Kidney (tissue), 14 donors: ENCODE results near the gene B3GALT2. TPM values are rescaled to one million over a fixed set of nuclear protein-coding genes. Genes with fewer than 3 reads are reported as not detected.

Source experiments
- DNase-seq, 5 donors: peaks; one replicate each; pipeline ENCODE4 v3.0.0-alpha.2; 2013 to 2020
- FAIRE-seq: peaks from 2 replicates; lab custom pipeline; 2012; peaks lifted over from hg19 to GRCh38; lab: Jason Lieb, UNC
- H3K27ac ChIP-seq, 2 donors: one replicate each; pipeline ENCODE4 v1.7.0; 2013; ENCODE audit warnings: low read depth in 2 of 2, low read length in 2 of 2, inconsistent platforms in 1 of 2
- H3K27me3 ChIP-seq: one replicate; pipeline ENCODE4 v1.7.1; 2013; ENCODE audit warnings: low read length, inconsistent platforms; ENCODE audit not compliant: control insufficient read depth, insufficient read depth
- H3K36me3 ChIP-seq, 3 donors: one replicate each; pipeline versions ENCODE4 v1.7.0 to v1.7.1; 2013; ENCODE audit warnings: low read length in 3 of 3, control low read depth in 1 of 3, inconsistent platforms in 1 of 3; ENCODE audit not compliant: insufficient read depth in 3 of 3, control insufficient read depth in 2 of 3
- H3K4me1 ChIP-seq, 3 donors: one replicate each; pipeline versions ENCODE4 v1.7.0 to v1.7.1; 2013; ENCODE audit warnings: low read length in 3 of 3, inconsistent platforms in 1 of 3, low read depth in 1 of 3; ENCODE audit not compliant: control insufficient read depth in 2 of 3, insufficient read depth in 2 of 3
- H3K4me3 ChIP-seq, 3 donors: one replicate each; pipeline versions ENCODE4 v1.7.0 to v1.8.1; 2013; ENCODE audit warnings: low read length in 3 of 3, control low read depth in 1 of 3, inconsistent platforms in 1 of 3
- H3K9ac ChIP-seq, 3 donors: one replicate each; pipeline versions ENCODE4 v1.7.0 to v1.7.1; 2013; ENCODE audit warnings: low read length in 3 of 3, control low read depth in 1 of 3, inconsistent platforms in 1 of 3
- H3K9me3 ChIP-seq, 3 donors: one replicate each; pipeline versions ENCODE4 v1.7.0 to v1.7.1; 2013; ENCODE audit warnings: low read length in 3 of 3, control low read depth in 1 of 3, inconsistent platforms in 1 of 3; ENCODE audit not compliant: control insufficient read depth in 2 of 3, insufficient read depth in 1 of 3
- CTCF ChIP-seq: IDR thresholded peaks from 3 replicates; pipeline ENCODE4 v1.5.1; 2012; ENCODE audit warnings: mild to moderate bottlenecking, moderate library complexity, borderline replicate concordance; ENCODE audit not compliant: insufficient read depth; ENCODE audit errors: extremely low read depth
- intact Hi-C: fragments of 100-400 bp; cut with DNase I; formaldehyde crosslinking; loops from one replicate; pipeline ENCODE4 v1.11.1; 2022
- polyA plus RNA-seq: library from polyadenylated mRNA; stranded (reverse); fragments of 350-450 nt; fragmentation: Illumina TruSeq; extraction: RNeasy Lipid Tissue Mini Kit (QIAGEN cat#74804); gene quantifications from one replicate; pipeline ENCODE4 v1.2.3, GENCODE V29; 2014; ENCODE audit warnings: low read depth, low replicate concordance; ENCODE audit not compliant: insufficient read depth
- total RNA-seq: library from RNA; stranded (reverse); fragmentation: NEBNext Ultra II Directional; extraction: Animal tissue kit (Norgen Biotek cat#: 25700); gene quantifications from one replicate; pipeline ENCODE4 v1.2.1, GENCODE V29; 2021
- donor health status: control.
- donor health status: control.
- donor health status: control.
- donor health status: control.
- donor health status: control.
- donor health status: DM: yes; HTN: yes; CAD: no.
- donor health status: Normal renal cell carcinoma (clear cell type).

B3GALT2 gene
- total and polyA plus RNA-seq, 2 donors from 2014 or later: 0.25 to 2.2 TPM

- no peak overlapping the region for H3K9ac ChIP-seq
- DNase-seq: peak in 1 of 5 donors; percentile 26
- H3K27ac ChIP-seq: no peak overlapping the region
- no peak for TF ChIP-seq CTCF
- intact Hi-C loops: no loop called here
- H3K9me3 ChIP-seq: peaks cover 0 to 7% (median 0%) of the 10 kb centered on the region in 3 donors
- no peak for FAIRE-seq
- peaks cover 0 to 5% (median 5%) of the 10 kb centered on the region in 3 donors for H3K36me3 ChIP-seq
- no peaks in the 10 kb centered on the region for H3K27me3 ChIP-seq
- H3K4me3 ChIP-seq: no peak overlapping the region
- no peaks in the 10 kb centered on the region for H3K4me1 ChIP-seq
Observed at GRCh38 chr1:193211539-193211938, 25.1 kb upstream of the B3GALT2 start.

- Histone ChIP-seq H3K36me3 (peaks cover 0 to 8% (median 5%) of the 10 kb centered on the region in 3 donors), H3K9ac (no peak overlapping the region), H3K4me3 (no peak overlapping the region), H3K27me3 (no peaks in the 10 kb centered on the region), H3K9me3 (peaks cover 0 to 10% (median 1%) of the 10 kb centered on the region in 3 donors), H3K4me1 (no peaks in the 10 kb centered on the region), H3K27ac (no peak overlapping the region)
- DNase-seq: peak in 4 of 5 donors; percentile 53 to 84 (median 74)
- no peak for TF ChIP-seq CTCF
- intact Hi-C loops: no loop called here
- no peak for FAIRE-seq
Observed at GRCh38 chr1:193210996-193211395, 24.6 kb upstream of the B3GALT2 start.

- Histone ChIP-seq H3K27ac (no peak overlapping the region), H3K36me3 (peaks cover 0 to under 1% (median 0%) of the 10 kb centered on the region in 3 donors), H3K9me3 (no peaks in the 10 kb centered on the region), H3K4me3 (no peak overlapping the region), H3K4me1 (no peaks in the 10 kb centered on the region), H3K9ac (no peak overlapping the region), H3K27me3 (no peaks in the 10 kb centered on the region)
- DNase-seq (no peak), FAIRE-seq (no peak)
- intact Hi-C loops: no loop called here
- no peak for TF ChIP-seq CTCF
Observed at GRCh38 chr1:193201021-193201420, 14.6 kb upstream of the B3GALT2 start.

- no peak for TF ChIP-seq CTCF
- Histone ChIP-seq H3K4me3 (no peak overlapping the region), H3K36me3 (no peaks in the 10 kb centered on the region), H3K27me3 (no peaks in the 10 kb centered on the region), H3K9me3 (no peaks in the 10 kb centered on the region), H3K9ac (no peak overlapping the region), H3K27ac (no peak overlapping the region), H3K4me1 (no peaks in the 10 kb centered on the region)
- intact Hi-C loops: no loop called here
- FAIRE-seq (no peak), DNase-seq (no peak)
Observed at GRCh38 chr1:193199940-193200339, 13.5 kb upstream of the B3GALT2 start.
